ENCODE results near the gene STON2. TPM values are rescaled to one million over a fixed set of nuclear protein-coding genes. Genes with fewer than 3 reads are reported as not detected.
"Not testable (repeated sequence)": the region's sequence is repeated elsewhere in the genome, so short reads cannot be mapped to it uniquely, and the experiment has no call there.

The STON2 gene
- total RNA-seq, 4 donors from 2014 or later = 12.5 to 21.8 (median 16.1) TPM

DNA sequence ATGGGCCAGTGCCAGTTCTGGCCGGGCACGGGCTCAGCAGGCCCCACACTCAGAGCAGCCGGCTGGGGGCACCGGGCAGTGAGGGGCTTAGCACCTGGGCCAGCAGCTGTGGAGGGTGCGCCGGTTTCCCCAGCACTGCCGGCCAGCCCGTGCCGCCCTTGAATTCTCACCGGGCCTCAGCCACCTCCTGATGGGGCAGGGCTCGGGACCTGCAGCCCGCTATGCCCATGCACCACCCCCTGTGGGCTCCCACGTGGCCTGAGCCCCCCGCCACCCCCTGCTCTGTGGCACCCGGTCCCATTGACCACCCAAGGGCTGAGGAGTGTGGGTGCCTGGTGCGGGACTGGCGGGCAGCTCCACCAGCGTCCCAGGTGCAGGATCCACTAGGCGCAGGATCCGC, 164.0 kb downstream of the STON2 start:
- TF ChIP-seq, protein P1, sequence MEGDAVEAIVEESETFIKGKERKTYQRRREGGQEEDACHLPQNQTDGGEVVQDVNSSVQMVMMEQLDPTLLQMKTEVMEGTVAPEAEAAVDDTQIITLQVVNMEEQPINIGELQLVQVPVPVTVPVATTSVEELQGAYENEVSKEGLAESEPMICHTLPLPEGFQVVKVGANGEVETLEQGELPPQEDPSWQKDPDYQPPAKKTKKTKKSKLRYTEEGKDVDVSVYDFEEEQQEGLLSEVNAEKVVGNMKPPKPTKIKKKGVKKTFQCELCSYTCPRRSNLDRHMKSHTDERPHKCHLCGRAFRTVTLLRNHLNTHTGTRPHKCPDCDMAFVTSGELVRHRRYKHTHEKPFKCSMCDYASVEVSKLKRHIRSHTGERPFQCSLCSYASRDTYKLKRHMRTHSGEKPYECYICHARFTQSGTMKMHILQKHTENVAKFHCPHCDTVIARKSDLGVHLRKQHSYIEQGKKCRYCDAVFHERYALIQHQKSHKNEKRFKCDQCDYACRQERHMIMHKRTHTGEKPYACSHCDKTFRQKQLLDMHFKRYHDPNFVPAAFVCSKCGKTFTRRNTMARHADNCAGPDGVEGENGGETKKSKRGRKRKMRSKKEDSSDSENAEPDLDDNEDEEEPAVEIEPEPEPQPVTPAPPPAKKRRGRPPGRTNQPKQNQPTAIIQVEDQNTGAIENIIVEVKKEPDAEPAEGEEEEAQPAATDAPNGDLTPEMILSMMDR (IDR thresholded peaks at IDR 0.05) = no peak
- TF ChIP-seq POLR2A (IDR thresholded peaks at IDR 0.05) = no peak
- WGBS, 2 donors = 80 to 97% methylated on average over 2 to 15 of the region's 20 CpGs
- DNase-seq (ENCODE audit: low spot score in 2 of 2) = no peak
- no peak overlapping the region for H3K4me3 ChIP-seq (ENCODE audit: low read depth, poor library complexity, severe bottlenecking)
- intact Hi-C loops (cut with DNase I; ENCODE audit: low total_unique reads) = no loop called here

DNA sequence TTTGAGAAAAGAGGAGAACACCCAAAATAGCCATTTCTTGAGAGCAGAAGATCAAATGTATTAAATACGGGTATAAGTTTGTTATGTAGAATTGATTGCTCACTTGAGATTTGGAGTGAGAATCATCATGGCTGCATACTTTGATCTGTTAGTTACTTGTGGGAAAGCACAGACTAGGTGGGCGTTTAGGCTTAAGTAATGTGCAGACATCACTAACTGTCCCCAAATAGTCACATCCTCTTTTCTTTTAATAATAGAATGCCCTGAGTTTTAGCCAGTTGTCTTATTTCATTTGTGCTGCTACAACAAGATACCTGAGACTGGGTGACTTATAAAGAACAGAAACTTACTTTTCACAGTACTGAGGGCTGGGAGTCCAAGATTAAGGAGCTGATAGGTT, 165.0 kb downstream of the STON2 start:
- intact Hi-C loops (cut with DNase I; ENCODE audit: low total_unique reads) = no loop called here
- WGBS, 2 donors = 58 to 59% methylated on average over 2 of the region's 2 CpGs
- TF ChIP-seq, protein P1 (IDR thresholded peaks at IDR 0.05) = no peak
- no peak for TF ChIP-seq POLR2A (IDR thresholded peaks at IDR 0.05)
- no peak overlapping the region for H3K4me3 ChIP-seq (ENCODE audit: low read depth, poor library complexity, severe bottlenecking)
- DNase-seq (ENCODE audit: low spot score in 2 of 2) = no peak

DNA sequence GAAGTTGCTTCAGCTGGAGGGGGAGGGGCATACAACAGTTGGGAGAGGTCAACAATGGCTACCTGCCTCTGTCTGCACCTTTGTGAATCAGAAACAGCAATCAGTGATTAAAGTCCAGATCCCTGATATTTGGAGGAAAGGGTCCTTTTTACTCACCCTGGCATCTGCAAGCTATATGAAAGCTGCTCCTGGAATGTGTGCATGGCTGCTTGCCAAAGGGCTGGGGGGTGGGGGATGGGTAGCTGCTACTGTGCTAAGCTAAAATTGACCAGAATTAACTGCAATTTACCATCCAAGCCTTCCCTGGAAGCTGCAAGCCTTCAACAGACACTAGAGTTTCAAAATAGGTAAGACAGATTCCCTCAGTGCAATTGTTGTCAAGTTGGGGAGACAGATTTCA, 165.8 kb downstream of the STON2 start:
- intact Hi-C loops (cut with DNase I; ENCODE audit: low total_unique reads) = no loop called here
- no peak overlapping the region for H3K4me3 ChIP-seq (ENCODE audit: low read depth, poor library complexity, severe bottlenecking)
- DNase-seq (ENCODE audit: low spot score in 2 of 2) = no peak
- TF ChIP-seq POLR2A (IDR thresholded peaks at IDR 0.05) = no peak
- TF ChIP-seq, protein P1 (IDR thresholded peaks at IDR 0.05) = no peak

DNA sequence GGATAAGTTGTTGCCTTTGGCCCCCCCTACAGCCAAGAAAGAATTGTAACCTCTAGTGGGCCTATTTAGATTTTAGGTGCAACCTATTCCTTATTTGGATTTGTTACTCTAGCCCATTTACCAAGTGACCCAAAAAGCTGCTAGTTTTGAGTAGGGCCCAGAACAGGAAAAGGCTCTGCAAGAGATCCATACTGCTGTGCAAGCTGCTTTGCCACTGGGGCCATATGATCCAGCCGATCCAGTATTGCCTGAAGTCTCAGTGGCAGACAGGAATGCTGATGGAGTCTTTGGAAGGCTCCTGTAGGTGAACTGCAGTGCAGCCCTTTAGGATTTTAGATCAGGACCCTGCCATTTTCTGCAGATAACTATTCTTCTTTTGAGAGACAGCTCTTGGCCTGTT, 166.5 kb downstream of the STON2 start:
- DNase-seq (ENCODE audit: low spot score in 2 of 2) = no peak
- intact Hi-C loops (cut with DNase I; ENCODE audit: low total_unique reads) = no loop called here
- H3K4me3 ChIP-seq (ENCODE audit: low read depth, poor library complexity, severe bottlenecking) = no peak overlapping the region
- 82 to 83% methylated on average over 1 of the region's 1 CpG for WGBS, 2 donors
- TF ChIP-seq POLR2A (IDR thresholded peaks at IDR 0.05) = no peak
- TF ChIP-seq, protein P1 (IDR thresholded peaks at IDR 0.05) = no peak

DNA sequence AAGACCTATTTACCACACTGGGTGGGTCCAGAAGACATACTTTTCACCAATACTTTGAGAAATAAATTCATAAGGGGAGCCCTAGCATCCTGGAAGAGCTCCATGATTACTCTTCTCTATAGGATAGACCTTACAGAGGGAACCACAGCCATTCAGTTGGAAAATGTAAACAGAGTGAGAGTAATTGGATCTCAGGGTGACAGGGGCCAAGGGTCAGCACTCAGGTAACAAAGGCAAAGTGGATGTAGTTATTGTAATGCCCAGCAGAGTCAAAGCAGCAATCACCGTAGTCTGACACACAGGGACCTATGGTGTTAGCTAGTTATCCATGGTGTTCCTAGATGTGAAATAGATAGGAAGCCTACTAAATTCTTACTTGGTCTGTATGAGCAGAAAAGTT, 168.6 kb downstream of the STON2 start:
- intact Hi-C loops (cut with DNase I; ENCODE audit: low total_unique reads) = no loop called here
- 77 to 88% methylated on average over 1 of the region's 1 CpG for WGBS, 2 donors
- TF ChIP-seq, protein P1 (IDR thresholded peaks at IDR 0.05) = no peak
- TF ChIP-seq POLR2A (IDR thresholded peaks at IDR 0.05) = no peak
- no peak for DNase-seq (ENCODE audit: low spot score in 2 of 2)
- no peak overlapping the region for H3K4me3 ChIP-seq (ENCODE audit: low read depth, poor library complexity, severe bottlenecking)

DNA sequence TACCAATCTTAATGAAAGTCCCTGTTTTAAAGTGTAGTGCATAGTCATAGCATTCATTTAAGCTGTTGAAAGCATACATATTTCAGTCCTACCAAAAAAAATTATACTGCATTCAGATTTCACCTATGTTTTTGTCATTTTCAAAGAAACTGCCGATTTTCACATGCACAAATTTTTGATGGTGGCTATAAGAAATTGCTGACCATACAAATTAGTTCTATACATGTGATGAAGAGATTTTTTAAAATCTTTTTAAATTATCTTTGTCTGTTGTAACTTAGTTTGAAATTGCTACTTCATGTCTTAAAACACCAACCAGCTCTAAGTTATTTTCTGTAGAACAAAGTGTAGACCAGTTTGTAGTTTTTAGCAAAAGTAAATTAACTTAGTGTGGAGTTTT, 175.9 kb downstream of the STON2 start:
- DNase-seq (ENCODE audit: low spot score in 2 of 2) = no peak
- intact Hi-C loops (cut with DNase I; ENCODE audit: low total_unique reads) = no loop called here
- no peak for TF ChIP-seq POLR2A (IDR thresholded peaks at IDR 0.05)
- WGBS, 2 donors = 96 to 97% methylated on average over 1 of the region's 1 CpG
- no peak overlapping the region for H3K4me3 ChIP-seq (ENCODE audit: low read depth, poor library complexity, severe bottlenecking)

DNA sequence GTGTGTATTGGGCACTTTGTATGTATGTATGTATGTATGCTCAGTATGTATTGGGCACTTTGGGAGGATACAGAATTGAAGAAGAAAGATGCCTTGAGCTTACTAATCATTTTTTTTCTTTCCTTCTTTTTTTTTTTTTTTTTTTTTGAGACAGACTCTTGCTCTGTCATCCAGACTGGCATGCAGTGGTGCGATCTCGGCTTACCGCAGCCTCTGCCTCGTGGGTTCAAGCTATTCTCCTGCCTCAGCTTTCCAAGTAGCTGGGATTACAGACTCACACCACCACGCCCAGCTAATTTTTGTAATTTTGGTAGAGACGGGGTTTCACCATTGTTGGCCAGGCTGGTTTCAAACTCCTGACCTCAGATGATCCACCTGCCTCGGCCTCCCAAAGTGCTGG, 176.3 kb downstream of the STON2 start:
- intact Hi-C loops (cut with DNase I; ENCODE audit: low total_unique reads) = not testable (repeated sequence)
- 93 to 97% methylated on average over 7 of the region's 7 CpGs for WGBS, 2 donors

More for the DNA sequence above, 176.3 kb downstream of the STON2 start:
- H3K4me3 ChIP-seq (ENCODE audit: low read depth, poor library complexity, severe bottlenecking); DNase-seq (ENCODE audit: low spot score in 2 of 2): not testable (repeated sequence)
